GM18868 (cell line): Measurements from ENCODE around the gene KLK10.

Source experiments
- ATAC-seq: cut with Tn5 transposase; IDR thresholded peaks from one replicate; pipeline ENCODE4 v1.9.1; 2021; ENCODE audit warnings: mild to moderate bottlenecking, moderate library complexity; ENCODE audit not compliant: unreplicated experiment

The KLK10 gene

GRCh38 chr19:51027126-51027806, 7.8 kb upstream of the KLK10 start:
- no peak for ATAC-seq

- no peak for ATAC-seq
These were observed 7.0 kb upstream of the KLK10 start, which contains the start of gene KLK11 for GRCh38 chr19:51026554-51026831. TSS of gene KLK11 (minus strand) at chr19:51026616. CDS start at chr19:51025631, 985 bp downstream.

DNA sequence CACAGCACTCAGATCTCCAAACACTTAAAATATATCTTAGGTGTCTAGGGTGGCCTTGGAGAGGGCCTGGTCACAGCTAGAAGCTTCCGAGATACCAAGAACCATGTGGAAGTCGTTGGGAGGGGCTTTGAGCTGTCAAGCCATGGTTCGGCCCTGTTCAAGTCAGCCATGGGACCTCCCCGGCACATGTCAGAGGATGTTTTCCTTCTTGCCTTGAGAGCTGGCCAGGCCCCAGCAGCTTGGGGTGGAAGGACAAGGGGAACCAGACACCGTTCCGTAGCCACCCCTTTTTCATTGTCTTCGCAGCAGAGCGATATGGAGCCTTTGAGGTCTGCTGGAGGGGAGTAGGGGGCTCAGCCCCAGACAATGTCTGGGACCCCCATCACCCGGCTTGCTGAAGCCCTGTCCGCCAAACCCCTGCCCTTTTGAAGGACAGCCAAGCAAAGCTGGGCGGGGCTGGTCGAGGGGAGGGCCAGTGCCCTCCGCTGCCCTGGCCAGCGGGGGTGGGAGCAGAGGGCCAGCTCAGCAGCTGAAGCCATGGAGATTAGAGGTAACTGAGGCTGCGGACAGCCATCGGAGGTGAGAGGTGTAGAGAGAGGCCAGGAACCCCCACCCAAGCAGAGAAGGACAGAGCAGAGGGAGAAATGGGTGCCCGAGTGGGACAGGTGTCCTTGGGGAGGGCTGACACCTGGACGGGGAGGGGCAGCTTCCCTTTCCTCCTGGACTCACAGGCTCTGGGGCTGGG, 6.5 kb upstream of the KLK10 start:
- ATAC-seq, result no peak

DNA sequence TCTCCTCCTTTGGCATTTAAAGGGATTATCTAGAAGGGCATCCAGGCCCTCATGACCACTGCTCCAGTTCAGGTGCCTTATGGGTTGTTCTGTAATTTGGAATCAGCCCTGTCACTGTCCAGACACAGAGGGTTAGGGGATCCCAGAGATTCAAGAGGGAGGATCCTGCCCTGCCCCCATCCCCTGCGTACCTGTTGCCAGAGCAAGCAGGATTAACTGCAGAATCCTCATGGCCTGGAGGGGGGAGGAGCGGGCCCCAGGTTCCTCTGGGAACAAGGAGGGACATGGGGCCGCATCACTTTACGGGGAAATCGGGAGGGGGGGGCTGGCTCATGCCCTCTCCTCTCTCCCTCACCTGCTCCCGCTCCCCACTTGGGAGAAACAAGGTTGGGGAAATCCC, 5.9 kb upstream of the KLK10 start:
- no peak for ATAC-seq

DNA sequence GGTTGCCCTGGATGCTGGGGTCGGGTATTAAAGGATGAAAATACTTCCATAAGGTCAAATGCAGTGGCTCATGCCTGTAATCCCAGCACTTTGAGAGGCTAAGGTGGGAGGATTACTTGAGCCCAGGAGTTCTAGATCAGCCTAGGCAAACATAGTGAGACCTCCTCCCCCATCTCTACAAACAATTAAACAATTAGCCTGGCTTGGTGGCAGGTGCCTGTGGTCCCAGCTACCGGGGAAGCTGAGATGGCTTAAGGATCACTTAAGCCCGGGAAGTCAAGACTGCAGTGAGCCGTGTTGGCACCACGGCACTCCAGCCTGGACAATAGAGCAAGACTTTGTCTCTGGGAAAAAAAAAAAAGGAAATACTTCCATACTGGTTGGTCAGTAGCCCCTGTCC, 5.4 kb upstream of the KLK10 start:
- no peak for ATAC-seq

- no peak for ATAC-seq
These were observed 4.4 kb upstream of the KLK10 start for GRCh38 chr19:51023946-51024345.

- ATAC-seq, result no peak
These were observed 3.0 kb upstream of the KLK10 start for GRCh38 chr19:51022526-51022925.

- ATAC-seq, result no peak
These were observed 1.6 kb upstream of the KLK10 start for GRCh38 chr19:51020988-51021651.

DNA sequence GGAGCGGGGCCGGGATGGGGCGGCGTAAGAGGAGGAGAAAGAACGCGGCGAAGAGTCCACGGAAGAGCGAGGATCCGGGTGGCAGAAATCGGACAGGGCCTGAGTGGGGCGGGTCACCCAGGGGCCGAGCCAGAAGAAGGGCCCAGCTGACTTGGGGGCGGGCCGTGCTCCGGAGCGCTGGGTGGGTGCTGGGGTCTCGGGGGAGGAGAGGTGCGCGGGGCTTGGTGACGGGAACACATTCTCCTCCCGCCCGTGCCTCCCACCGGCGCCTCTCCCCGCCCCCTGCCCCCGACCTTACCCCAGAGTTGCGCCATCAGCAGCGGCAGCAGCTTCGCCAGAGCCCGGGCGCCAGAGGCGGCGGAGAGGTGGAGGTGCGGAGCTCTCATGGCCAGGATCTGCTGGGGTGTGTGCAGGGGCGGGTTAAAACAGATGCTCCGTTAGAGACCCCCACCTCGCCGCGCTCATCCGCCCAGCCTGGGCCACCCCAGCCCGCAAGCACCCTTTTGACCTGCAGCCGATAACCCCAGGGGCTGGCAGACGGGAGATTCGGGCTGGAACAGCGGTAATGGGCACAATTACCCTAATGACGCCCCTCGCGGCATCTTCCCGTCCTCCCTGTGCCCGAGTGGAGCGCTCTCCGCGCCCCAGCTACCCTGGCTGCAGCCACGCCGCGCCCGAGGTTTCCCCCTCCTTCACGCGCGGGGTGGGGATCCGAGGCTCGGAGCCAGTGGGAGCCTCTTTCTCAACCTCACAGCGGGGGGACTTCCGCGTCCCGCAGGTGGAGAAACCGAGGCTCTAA, 565 bp downstream of the KLK10 start:
- no peak for ATAC-seq

GRCh38 chr19:51016798-51017683, 2.5 kb downstream of the KLK10 start:
- no peak for ATAC-seq

DNA sequence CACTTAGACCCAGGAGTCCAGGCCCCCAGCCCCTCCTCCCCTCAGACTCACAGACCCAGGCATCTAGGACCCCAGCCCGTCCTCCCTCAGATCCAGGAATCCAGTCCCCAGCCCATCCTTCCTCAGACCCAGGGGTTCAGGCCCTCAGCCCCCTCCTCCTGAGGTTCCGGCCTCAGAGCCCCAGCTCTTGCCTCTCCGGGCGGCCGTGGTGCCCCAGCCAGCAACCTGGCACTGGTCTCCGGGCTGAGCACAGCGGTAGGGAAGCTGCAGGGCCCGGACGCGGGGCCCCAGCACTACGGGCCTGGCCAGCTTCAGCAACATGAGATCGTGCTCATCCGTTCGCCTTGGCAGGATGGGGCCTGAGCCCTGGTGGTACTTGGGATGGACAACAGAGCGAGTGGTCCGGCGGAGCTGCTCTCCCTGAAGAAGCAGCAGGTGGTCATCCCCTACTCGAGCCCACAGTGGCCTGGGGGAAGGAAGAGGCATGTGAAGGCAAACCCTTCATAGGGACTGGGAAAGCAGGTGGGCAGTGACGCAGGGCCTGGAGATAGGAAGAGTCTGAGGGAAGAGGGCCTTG, 3.7 kb downstream of the KLK10 start:
- no peak for ATAC-seq

- ATAC-seq, result no peak
These were observed 5.3 kb downstream of the KLK10 start for GRCh38 chr19:51014242-51014641.

DNA sequence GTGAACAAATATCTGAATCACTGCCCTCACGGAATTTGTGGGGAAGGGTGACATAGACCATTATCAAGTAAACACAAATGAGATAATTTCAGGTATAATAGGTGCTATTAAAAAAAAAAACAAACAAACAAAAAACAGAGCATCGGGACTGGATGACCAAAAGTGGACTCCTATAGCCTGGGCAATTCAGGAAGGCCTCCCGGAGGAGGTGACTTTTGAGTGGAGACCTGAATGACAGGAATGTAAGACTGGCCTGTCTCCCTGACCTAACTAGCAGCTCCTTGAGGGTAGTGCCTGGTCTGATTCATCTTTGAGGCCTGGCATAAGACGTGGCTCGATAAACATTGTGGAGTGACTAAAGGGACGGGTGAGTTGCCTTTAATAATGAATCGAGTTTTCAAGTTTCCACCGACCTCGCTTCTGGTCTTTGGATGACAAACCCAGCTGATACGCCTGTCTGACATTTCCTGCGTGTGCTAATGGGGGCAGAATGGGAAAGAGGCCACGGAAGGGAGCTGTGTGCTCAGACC, 6.8 kb downstream of the KLK10 start:
- ATAC-seq, result no peak

- ATAC-seq, result no peak
These were observed 9.3 kb downstream of the KLK10 start for GRCh38 chr19:51010066-51010795.

- no peak for ATAC-seq
These were observed 10.2 kb downstream of the KLK10 start for GRCh38 chr19:51009061-51009891.

DNA sequence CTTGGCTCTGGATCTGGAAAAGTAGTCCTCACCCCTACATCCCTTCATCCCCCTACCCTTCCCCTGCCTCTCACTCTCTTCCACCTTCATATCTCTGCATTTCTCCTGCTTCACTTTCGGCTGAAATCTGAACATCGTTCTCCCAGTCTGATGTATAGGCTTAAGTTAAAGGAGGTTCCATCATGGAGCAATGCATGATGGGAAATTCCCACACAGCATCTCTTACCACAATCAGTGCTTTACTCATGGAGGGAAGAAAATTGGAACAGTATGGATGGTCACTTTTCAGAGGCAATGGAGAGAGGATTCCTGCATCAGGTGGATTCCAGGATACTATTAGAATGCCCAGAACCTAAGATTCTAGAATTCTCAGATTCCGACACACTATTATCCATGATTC, 12.0 kb downstream of the KLK10 start:
- no peak for ATAC-seq

DNA sequence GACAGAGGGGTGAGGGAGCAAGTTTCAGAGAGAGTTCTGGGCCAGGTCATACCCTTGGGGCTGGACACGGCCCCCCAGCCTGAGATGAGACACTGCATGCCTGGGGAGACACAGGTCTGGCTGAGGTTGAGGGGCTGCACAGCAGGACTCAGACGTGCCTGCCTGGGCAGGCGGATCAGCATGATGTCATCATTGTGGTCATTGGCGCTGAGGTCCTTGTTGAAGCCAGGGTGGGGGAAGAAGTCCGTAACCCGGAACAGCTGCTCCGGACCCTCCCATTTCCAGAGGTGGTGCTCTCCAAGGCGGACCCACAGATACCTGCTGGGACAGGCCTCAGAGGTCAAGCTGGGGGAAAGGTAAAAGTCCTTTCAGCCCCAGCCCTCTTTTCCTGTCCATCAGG, 13.1 kb downstream of the KLK10 start:
- no peak for ATAC-seq

DNA sequence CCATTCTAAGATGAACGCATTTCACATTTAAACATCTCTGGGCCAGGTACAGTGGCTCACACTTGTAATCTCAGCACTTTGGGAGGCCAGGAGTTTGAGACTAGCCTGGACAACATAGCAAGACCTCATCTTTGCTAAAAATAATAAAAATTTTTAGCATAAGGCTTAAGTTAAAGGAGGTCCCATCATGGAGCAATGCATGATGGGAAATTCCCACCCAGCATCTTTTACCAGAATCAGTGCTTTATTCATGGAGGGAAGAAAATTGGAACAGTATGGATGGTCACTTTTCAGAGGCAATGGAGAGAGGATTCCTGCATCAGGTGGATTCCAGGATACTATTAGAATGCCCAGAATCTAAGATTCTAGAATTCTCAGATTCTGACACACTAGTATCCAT, 14.3 kb downstream of the KLK10 start:
- ATAC-seq, result no peak
